ENCODE results near the gene ATP2B3.

DNA sequence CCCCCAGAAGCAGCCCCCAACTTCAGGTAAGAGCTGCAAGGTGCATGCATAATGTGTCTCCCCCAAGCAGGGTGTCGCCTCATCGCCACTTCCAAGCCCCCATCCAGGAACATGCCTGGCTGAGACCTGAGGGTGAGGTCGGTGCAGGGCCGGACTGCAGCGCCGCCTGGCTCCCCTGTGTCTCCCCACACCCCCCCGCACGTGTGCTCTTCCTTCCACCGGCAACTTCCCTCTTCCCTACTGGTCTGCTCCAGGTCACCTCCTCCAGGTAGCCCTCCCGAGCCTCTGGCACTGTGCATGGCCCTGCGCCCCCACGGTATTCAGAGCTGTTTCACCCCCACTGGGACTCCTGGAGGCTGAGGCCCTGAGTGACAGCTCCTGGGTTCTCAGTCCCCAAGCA, 24.9 kb upstream of the ATP2B3 start:
- TF ChIP-seq, protein P1, sequence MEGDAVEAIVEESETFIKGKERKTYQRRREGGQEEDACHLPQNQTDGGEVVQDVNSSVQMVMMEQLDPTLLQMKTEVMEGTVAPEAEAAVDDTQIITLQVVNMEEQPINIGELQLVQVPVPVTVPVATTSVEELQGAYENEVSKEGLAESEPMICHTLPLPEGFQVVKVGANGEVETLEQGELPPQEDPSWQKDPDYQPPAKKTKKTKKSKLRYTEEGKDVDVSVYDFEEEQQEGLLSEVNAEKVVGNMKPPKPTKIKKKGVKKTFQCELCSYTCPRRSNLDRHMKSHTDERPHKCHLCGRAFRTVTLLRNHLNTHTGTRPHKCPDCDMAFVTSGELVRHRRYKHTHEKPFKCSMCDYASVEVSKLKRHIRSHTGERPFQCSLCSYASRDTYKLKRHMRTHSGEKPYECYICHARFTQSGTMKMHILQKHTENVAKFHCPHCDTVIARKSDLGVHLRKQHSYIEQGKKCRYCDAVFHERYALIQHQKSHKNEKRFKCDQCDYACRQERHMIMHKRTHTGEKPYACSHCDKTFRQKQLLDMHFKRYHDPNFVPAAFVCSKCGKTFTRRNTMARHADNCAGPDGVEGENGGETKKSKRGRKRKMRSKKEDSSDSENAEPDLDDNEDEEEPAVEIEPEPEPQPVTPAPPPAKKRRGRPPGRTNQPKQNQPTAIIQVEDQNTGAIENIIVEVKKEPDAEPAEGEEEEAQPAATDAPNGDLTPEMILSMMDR (IDR thresholded peaks at IDR 0.05) = no peak
- TF ChIP-seq SIN3A (IDR thresholded peaks at IDR 0.05; ENCODE audit: borderline replicate concordance, insufficient read depth, low read depth, low read length) (no peak), POLR2AphosphoS5 (IDR thresholded peaks at IDR 0.05; ENCODE audit: low read depth, low read length) (no peak), TCF7L2 (IDR thresholded peaks at IDR 0.05; ENCODE audit: low read depth, low read length) (no peak)
- TF ChIP-seq, protein P2, sequence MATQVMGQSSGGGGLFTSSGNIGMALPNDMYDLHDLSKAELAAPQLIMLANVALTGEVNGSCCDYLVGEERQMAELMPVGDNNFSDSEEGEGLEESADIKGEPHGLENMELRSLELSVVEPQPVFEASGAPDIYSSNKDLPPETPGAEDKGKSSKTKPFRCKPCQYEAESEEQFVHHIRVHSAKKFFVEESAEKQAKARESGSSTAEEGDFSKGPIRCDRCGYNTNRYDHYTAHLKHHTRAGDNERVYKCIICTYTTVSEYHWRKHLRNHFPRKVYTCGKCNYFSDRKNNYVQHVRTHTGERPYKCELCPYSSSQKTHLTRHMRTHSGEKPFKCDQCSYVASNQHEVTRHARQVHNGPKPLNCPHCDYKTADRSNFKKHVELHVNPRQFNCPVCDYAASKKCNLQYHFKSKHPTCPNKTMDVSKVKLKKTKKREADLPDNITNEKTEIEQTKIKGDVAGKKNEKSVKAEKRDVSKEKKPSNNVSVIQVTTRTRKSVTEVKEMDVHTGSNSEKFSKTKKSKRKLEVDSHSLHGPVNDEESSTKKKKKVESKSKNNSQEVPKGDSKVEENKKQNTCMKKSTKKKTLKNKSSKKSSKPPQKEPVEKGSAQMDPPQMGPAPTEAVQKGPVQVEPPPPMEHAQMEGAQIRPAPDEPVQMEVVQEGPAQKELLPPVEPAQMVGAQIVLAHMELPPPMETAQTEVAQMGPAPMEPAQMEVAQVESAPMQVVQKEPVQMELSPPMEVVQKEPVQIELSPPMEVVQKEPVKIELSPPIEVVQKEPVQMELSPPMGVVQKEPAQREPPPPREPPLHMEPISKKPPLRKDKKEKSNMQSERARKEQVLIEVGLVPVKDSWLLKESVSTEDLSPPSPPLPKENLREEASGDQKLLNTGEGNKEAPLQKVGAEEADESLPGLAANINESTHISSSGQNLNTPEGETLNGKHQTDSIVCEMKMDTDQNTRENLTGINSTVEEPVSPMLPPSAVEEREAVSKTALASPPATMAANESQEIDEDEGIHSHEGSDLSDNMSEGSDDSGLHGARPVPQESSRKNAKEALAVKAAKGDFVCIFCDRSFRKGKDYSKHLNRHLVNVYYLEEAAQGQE (IDR thresholded peaks at IDR 0.05; ENCODE audit: insufficient read depth in 1 of 2, low read depth in 2 of 2, low read length in 1 of 2) = no peak

All from Panc1 (cell line).